Skeletal muscle cell (primary cell): ENCODE results near the gene EDEM3.
"Not testable (repeated sequence)": the region's sequence is repeated elsewhere in the genome, so short reads cannot be mapped to it uniquely, and the experiment has no call there.

Experiments used
- DNase-seq: peaks from one replicate; pipeline ENCODE4 v3.0.0-alpha.2; 2010; ENCODE audit warnings: low read depth
- H3K4me3 ChIP-seq: 2 replicates; pipeline ENCODE4 v1.5.1; 2011; ENCODE audit warnings: low read depth, mild to moderate bottlenecking, control low read depth, low read length, moderate library complexity

EDEM3 gene

GRCh38 chr1:184684285-184685074, 70.2 kb downstream of the EDEM3 start:
- no peak overlapping the region for H3K4me3 ChIP-seq
- no peak for DNase-seq

GRCh38 chr1:184682956-184683355, 71.7 kb downstream of the EDEM3 start:
- H3K4me3 ChIP-seq, result no peak overlapping the region
- no peak for DNase-seq

GRCh38 chr1:184680611-184681225, 73.9 kb downstream of the EDEM3 start:
- not testable (repeated sequence) for DNase-seq, H3K4me3 ChIP-seq

- not testable (repeated sequence) for DNase-seq, H3K4me3 ChIP-seq
These were observed 75.2 kb downstream of the EDEM3 start for GRCh38 chr1:184679472-184679871.

- DNase-seq, result no peak
- no peak overlapping the region for H3K4me3 ChIP-seq
These were observed 77.3 kb downstream of the EDEM3 start for GRCh38 chr1:184677344-184677743.

- no peak for DNase-seq
- H3K4me3 ChIP-seq, result no peak overlapping the region
These were observed 81.4 kb downstream of the EDEM3 start for GRCh38 chr1:184673305-184673704.

GRCh38 chr1:184672013-184672726, 82.5 kb downstream of the EDEM3 start:
- H3K4me3 ChIP-seq, result no peak overlapping the region
- DNase-seq, result no peak

GRCh38 chr1:184669391-184669790, 85.3 kb downstream of the EDEM3 start:
- H3K4me3 ChIP-seq, result no peak overlapping the region
- DNase-seq, result no peak

- no peak overlapping the region for H3K4me3 ChIP-seq
These were observed 89.3 kb downstream of the EDEM3 start for GRCh38 chr1:184665360-184665759.

GRCh38 chr1:184664661-184665060, 90.0 kb downstream of the EDEM3 start:
- no peak for DNase-seq
- H3K4me3 ChIP-seq, result no peak overlapping the region

More at GRCh38 chr1:184665360-184665759, 89.3 kb downstream of the EDEM3 start:
- no peak for DNase-seq

GRCh38 chr1:184664042-184664660, 90.5 kb downstream of the EDEM3 start:
- peak overlapping the region; percentile 45 for H3K4me3 ChIP-seq
- no peak for DNase-seq

GRCh38 chr1:184661801-184662200, 92.9 kb downstream of the EDEM3 start:
- H3K4me3 ChIP-seq, result no peak overlapping the region
- DNase-seq, result no peak

GRCh38 chr1:184660462-184661191, 94.0 kb downstream of the EDEM3 start:
- no peak overlapping the region for H3K4me3 ChIP-seq
- DNase-seq, result no peak

GRCh38 chr1:184658055-184658454, 96.6 kb downstream of the EDEM3 start:
- no peak overlapping the region for H3K4me3 ChIP-seq
- no peak for DNase-seq

- DNase-seq, result no peak
- H3K4me3 ChIP-seq, result no peak overlapping the region
These were observed 98.4 kb downstream of the EDEM3 start for GRCh38 chr1:184656221-184656620.

GRCh38 chr1:184655185-184655584, 99.5 kb downstream of the EDEM3 start:
- DNase-seq, result no peak
- H3K4me3 ChIP-seq, result no peak overlapping the region

GRCh38 chr1:184650177-184650866, 104.3 kb downstream of the EDEM3 start:
- no peak for DNase-seq

GRCh38 chr1:184649451-184649888, 105.2 kb downstream of the EDEM3 start:
- no peak overlapping the region for H3K4me3 ChIP-seq
- no peak for DNase-seq

More at GRCh38 chr1:184650177-184650866, 104.3 kb downstream of the EDEM3 start:
- no peak overlapping the region for H3K4me3 ChIP-seq

GRCh38 chr1:184648856-184649201, 105.8 kb downstream of the EDEM3 start:
- no peak overlapping the region for H3K4me3 ChIP-seq
- DNase-seq, result no peak
